A549 treated with ZK216348 at 1 μM for 4 hours (cell line): ENCODE results near the gene UACA. TPM values are rescaled to one million over a fixed set of nuclear protein-coding genes. Genes with fewer than 3 reads are reported as not detected.

Source experiments
- total RNA-seq: library from RNA; stranded (reverse); fragments of 200-300 nt; extraction: Qiagen RNA extraction; gene quantifications from 5 replicates; pipeline ENCODE4 v1.2.3, GENCODE V29; 2022; ENCODE audit warnings: low read depth

The UACA gene
- 33.8 to 50.1 TPM (median 48.1 TPM) in 5 replicates for total RNA-seq

GRCh38 chr15:70763120-70763949 lies at the start of gene UACA:
Gene UACA (minus strand): TSS chr15:70763558. CDS start chr15:70763407, 151 bp downstream.

Other genes starting within 250 kb of the UACA start
- 51.9 to 82.2 TPM (median 81.1 TPM) in 5 replicates for gene LARP6, start 90.6 kb upstream of the UACA start, total RNA-seq
- gene THAP10, start 128.9 kb upstream of the UACA start, total RNA-seq: 3.2 to 7.1 TPM (median 5.8 TPM) in 5 replicates
- 4.2 to 8.3 TPM (median 4.7 TPM) in 5 replicates for gene LRRC49, start 129.3 kb upstream of the UACA start, total RNA-seq